Tibial nerve (tissue), 3 donors: ENCODE results near the gene AKR1B15.

Experiments
- CTCF ChIP-seq, 5 experiments: fragments of 200-600 bp in 3 of 5; fragments of 450-650 bp in 2 of 5; sonication (generic) in 3 of 5; IDR thresholded peaks; one replicate each; pipeline ENCODE4 v1.5.1; 2016 to 2019; ENCODE audit warnings: antibody characterized with exemption in 5 of 5, mild to moderate bottlenecking in 3 of 5, moderate library complexity in 2 of 5
- POLR2A ChIP-seq, 2 donors: fragments of 450-650 bp; IDR thresholded peaks; one replicate each; pipeline ENCODE4 v1.6.1; 2017; ENCODE audit warnings: antibody characterized with exemption in 2 of 2, mild to moderate bottlenecking in 2 of 2, moderate library complexity in 2 of 2

- TF ChIP-seq CTCF (IDR thresholded peaks at IDR 0.05) (no peak), POLR2A (IDR thresholded peaks at IDR 0.05) (no peak)
These were observed 2.0 kb upstream of the AKR1B15 start for GRCh38 chr7:134546955-134547354.
